GM23338 (cell line): Measurements from ENCODE around the gene ATXN8OS.

ENCODE experiments used
- CREB1 ChIP-seq: fragments of 250-450 bp; sonication (Bioruptor Pico); IDR thresholded peaks from 2 replicates; pipeline ENCODE4 v1.5.0; 2020; ENCODE audit warnings: low read depth, mild to moderate bottlenecking, moderate library complexity
- EZH2 ChIP-seq: fragments of 200-600 bp; sonication (generic); IDR thresholded peaks from one replicate; pipeline ENCODE4 v1.8.0; 2017; ENCODE audit warnings: antibody characterized with exemption, mild to moderate bottlenecking, low read depth; ENCODE audit not compliant: unreplicated experiment
- EZH2phosphoT487 ChIP-seq: fragments of 200-600 bp; sonication (generic); IDR thresholded peaks from one replicate; pipeline ENCODE4 v1.8.1; 2018; ENCODE audit warnings: antibody characterized with exemption; ENCODE audit not compliant: unreplicated experiment
- JUNB ChIP-seq: IDR thresholded peaks from one replicate; pipeline ENCODE4 v1.6.1; 2016; ENCODE audit warnings: antibody characterized with exemption; ENCODE audit not compliant: unreplicated experiment
- TF ChIP-seq, protein P1 (sequence below), 2 experiments: fragments of 200-600 bp in 1 of 2; sonication (generic) in 1 of 2; conservative IDR thresholded peaks; 2 replicates each; pipeline versions ENCODE4 v1.5.1 to v1.6.1; 2016 to 2017; ENCODE audit warnings: antibody characterized with exemption in 2 of 2, low read depth in 2 of 2, mild to moderate bottlenecking in 2 of 2, moderate library complexity in 1 of 2
- TF ChIP-seq, protein P2 (sequence below): IDR thresholded peaks from one replicate; pipeline ENCODE4 v1.6.1; 2018; ENCODE audit warnings: antibody characterized with exemption; ENCODE audit not compliant: unreplicated experiment

DNA sequence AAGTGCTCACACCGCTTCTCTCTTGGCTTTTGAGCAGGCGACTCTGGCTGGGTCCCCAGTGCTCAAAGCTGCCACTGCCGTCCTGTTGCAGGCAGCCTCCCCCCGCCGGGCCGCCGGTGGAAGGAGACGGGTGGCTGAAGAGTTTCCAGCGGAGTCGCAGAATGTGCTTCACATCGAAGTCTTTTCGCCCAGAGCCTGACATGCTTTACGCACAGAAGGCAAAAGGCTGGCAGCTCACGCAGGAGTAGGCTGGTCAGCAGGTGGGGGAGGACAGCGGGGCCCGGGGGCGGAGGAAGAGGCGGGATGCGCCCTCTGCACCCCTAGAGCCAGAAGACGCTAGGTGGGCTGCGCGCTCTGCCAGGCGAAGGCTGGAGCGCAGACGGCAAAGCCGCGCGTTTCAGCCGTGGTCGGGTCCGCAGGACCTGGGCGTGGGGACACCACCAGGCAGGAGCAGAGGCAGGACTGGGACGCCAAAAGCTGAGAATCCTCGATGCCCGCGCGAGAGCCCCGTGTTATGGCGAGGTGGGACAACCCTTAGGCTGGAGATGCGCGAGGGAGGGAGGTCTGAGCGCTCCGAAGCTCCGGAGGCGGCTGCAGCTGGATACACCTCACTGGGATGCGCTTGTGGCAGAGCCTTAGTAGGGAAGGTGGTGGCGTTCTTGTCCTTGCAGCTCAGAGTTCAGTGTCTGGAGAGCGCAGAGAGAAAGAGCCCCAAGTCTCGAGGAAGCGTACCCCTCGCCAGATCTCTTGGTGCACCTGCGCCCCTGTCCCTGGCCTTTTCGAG lies at the start of gene ATXN8OS:
- TF ChIP-seq, protein P1, sequence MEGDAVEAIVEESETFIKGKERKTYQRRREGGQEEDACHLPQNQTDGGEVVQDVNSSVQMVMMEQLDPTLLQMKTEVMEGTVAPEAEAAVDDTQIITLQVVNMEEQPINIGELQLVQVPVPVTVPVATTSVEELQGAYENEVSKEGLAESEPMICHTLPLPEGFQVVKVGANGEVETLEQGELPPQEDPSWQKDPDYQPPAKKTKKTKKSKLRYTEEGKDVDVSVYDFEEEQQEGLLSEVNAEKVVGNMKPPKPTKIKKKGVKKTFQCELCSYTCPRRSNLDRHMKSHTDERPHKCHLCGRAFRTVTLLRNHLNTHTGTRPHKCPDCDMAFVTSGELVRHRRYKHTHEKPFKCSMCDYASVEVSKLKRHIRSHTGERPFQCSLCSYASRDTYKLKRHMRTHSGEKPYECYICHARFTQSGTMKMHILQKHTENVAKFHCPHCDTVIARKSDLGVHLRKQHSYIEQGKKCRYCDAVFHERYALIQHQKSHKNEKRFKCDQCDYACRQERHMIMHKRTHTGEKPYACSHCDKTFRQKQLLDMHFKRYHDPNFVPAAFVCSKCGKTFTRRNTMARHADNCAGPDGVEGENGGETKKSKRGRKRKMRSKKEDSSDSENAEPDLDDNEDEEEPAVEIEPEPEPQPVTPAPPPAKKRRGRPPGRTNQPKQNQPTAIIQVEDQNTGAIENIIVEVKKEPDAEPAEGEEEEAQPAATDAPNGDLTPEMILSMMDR (conservative IDR thresholded peaks at IDR 0.05; ENCODE audit: low read depth in 2 of 2), result no peak
- TF ChIP-seq EZH2, result peak; percentile 9
- TF ChIP-seq JUNB, result no peak
- TF ChIP-seq, protein P2, sequence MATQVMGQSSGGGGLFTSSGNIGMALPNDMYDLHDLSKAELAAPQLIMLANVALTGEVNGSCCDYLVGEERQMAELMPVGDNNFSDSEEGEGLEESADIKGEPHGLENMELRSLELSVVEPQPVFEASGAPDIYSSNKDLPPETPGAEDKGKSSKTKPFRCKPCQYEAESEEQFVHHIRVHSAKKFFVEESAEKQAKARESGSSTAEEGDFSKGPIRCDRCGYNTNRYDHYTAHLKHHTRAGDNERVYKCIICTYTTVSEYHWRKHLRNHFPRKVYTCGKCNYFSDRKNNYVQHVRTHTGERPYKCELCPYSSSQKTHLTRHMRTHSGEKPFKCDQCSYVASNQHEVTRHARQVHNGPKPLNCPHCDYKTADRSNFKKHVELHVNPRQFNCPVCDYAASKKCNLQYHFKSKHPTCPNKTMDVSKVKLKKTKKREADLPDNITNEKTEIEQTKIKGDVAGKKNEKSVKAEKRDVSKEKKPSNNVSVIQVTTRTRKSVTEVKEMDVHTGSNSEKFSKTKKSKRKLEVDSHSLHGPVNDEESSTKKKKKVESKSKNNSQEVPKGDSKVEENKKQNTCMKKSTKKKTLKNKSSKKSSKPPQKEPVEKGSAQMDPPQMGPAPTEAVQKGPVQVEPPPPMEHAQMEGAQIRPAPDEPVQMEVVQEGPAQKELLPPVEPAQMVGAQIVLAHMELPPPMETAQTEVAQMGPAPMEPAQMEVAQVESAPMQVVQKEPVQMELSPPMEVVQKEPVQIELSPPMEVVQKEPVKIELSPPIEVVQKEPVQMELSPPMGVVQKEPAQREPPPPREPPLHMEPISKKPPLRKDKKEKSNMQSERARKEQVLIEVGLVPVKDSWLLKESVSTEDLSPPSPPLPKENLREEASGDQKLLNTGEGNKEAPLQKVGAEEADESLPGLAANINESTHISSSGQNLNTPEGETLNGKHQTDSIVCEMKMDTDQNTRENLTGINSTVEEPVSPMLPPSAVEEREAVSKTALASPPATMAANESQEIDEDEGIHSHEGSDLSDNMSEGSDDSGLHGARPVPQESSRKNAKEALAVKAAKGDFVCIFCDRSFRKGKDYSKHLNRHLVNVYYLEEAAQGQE, result no peak
- TF ChIP-seq CREB1, result no peak
- TF ChIP-seq EZH2phosphoT487, result no peak
